Hypothalamus (tissue), 51 donors: Measurements from ENCODE around the gene HS6ST3.

Experiments used
- DNase-seq, 51 donors: peaks; one replicate each; lab custom pipeline; 2025; lab: John Stamatoyannopoulos, UW

Gene HS6ST3

GRCh38 chr13:96636001-96636709 lies 546.2 kb downstream of the HS6ST3 start:
- DNase-seq: no peak

- DNase-seq: no peak
Measured at GRCh38 chr13:96637039-96637438, 547.1 kb downstream of the HS6ST3 start.

GRCh38 chr13:96646101-96646500 lies 556.2 kb downstream of the HS6ST3 start:
- no peak for DNase-seq

DNA sequence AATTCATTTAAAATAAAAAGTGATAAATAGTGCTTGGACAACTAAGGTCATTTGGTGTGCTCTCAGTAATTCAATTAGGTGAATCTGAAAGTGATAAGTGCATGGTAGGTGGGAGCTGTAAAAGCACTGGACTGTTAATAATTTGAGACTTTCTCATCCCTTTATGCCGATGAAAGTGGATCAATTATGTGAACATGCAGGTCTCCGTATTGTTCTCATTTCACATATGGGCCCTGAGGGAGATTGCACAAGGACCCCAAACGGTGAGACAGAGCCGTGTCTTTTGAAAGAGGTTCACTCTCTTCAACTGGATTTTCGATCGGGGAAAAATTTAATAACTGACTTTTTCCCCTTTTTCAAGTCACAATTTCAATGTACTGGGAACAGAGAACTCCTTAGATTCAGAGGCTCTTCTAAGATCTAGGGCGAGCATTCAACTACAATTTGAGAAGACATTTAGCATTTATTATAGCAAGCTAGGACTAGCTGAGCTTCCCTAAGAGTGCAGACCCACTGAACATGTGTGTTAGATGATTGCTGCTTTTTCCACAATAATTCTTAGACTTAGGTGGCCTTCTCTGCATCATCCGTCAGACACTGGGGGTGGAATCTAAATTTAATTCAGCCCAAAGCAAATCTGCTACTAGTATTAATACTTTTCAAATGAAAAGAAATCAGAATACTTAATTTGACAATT lies 556.8 kb downstream of the HS6ST3 start:
- no peak for DNase-seq

DNA sequence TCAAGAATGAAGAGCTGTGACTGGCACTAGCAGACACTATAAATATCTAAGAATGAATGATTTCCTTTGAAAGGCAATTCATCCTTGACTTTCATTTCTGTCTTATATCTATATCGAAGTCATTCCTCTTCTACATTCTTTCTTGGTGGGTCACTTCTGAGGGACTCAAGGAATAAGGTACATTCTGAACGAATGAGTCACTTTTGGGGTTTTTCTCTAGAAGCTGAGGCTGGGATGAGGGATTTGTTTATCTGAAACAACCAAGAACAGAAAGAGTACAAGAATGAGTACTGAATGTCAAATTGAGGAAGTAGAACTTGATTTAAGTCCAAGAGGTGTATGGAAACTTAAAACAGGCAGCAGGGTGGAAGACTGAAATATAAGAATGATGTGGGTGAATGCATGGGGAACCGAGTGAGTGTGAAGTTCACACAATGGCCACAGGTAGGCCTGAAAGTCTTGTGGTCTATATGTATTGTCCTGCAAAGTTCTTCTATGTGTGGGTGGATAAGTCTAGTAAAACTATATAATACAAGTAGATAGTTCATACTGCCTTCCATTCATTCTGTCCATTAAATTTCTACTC lies 560.5 kb downstream of the HS6ST3 start:
- DNase-seq: no peak

GRCh38 chr13:96651598-96651997 lies 561.7 kb downstream of the HS6ST3 start:
- DNase-seq: no peak

DNA sequence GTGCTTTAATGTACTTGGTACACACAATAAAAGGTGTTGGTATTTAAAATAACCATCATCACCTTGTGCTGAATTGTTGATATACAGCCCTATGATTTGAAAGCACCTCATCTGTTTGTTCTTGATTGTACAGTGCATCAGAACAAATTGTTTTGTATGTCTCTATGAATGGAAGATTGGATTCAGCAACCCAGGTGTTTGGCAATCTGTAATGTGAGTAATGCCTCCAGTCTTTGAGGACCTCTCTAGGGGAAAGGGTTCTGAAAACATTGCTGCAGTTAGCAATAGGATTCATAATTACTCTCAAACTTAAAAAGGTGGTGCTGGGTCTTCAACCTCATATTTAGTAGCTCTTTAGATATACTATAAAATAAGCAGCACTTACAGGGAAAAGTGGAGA lies 562.6 kb downstream of the HS6ST3 start:
- no peak for DNase-seq

GRCh38 chr13:96661612-96662011 lies 571.7 kb downstream of the HS6ST3 start:
- no peak for DNase-seq

GRCh38 chr13:96662036-96662435 lies 572.1 kb downstream of the HS6ST3 start:
- DNase-seq: no peak

- DNase-seq: no peak
Measured at GRCh38 chr13:96667294-96668018, 577.5 kb downstream of the HS6ST3 start.

- DNase-seq: no peak
Measured at GRCh38 chr13:96671073-96671472, 581.2 kb downstream of the HS6ST3 start.

DNA sequence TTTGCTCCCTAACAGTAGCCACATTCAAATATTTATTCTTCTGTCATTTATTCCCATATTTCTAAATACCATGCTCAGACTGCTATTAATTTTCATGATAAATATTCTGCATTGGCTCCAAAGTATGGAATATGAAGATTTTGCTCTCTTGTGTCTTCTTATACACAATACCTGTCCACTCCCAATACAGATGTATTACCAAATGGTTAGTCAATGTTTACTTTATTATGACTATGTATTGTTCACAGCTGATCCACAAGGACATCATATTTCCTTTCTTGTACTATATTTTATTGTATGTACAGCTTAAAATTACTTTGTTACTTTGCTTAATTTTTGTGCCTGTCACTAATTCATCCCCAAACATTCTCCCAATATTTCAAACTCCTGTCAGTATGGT lies 582.1 kb downstream of the HS6ST3 start:
- DNase-seq: no peak

GRCh38 chr13:96673825-96674224 lies 583.9 kb downstream of the HS6ST3 start:
- DNase-seq: no peak

GRCh38 chr13:96677029-96677428 lies 587.1 kb downstream of the HS6ST3 start:
- no peak for DNase-seq

GRCh38 chr13:96678801-96679200 lies 588.9 kb downstream of the HS6ST3 start:
- DNase-seq: no peak

DNA sequence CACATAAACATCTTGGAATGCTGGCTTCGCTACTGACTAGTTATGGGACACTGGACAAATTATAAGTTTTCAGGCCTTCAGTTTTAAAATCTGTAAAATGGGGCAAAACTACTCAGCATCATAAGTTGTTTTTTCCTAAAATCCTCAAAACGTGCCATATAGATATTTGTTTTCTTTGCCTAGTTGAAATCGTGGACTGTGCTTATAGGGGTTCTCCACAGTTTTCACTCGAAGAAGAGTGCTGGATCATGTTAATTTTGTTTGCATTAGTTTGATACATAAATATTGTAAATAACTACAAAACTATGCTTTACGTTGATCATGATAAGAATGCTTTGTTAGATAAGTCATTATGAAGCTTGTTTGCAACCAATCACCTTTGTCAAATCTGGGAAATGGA lies 591.0 kb downstream of the HS6ST3 start:
- DNase-seq: no peak

GRCh38 chr13:96681766-96682165 lies 591.9 kb downstream of the HS6ST3 start:
- no peak for DNase-seq

- DNase-seq: no peak
Measured at GRCh38 chr13:96684469-96684868, 594.6 kb downstream of the HS6ST3 start.

DNA sequence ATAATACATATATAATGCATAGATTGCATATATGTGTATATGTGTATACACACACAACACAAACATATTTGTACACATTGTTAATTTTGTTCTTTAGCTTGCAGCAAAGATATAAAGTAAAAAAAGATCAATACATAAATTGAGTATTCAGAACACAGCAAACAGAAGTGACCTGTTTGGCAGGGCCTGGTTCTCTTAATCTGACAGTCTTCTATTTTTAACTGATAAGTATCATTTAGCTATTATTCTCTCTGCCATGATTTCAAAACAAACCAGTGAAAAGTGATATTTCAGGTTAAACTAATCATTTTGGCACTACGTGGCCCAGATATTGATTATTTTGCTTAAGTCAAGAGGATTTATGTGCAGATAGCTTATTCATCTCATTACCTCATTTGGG lies 595.0 kb downstream of the HS6ST3 start:
- no peak for DNase-seq

GRCh38 chr13:96686286-96686685 lies 596.4 kb downstream of the HS6ST3 start:
- DNase-seq: no peak

- DNase-seq: no peak
Measured at GRCh38 chr13:96687191-96687590, 597.3 kb downstream of the HS6ST3 start.
